PC-3 (cell line): ENCODE data around the gene CMSS1. TPM values are rescaled to one million over a fixed set of nuclear protein-coding genes. Genes with fewer than 3 reads are reported as not detected.

ENCODE experiments used
- ATAC-seq: fragments of 200-7000 bp; cut with Tn5 transposase; 2 replicates; pipeline ENCODE4 v1.9.1; 2020; ENCODE audit warnings: mild to moderate bottlenecking, moderate library complexity
- BruUV-seq: library from RNA; stranded (reverse); fragments of 400-500 nt; replicated peaks from 2 replicates; lab custom pipeline; 2021; lab: Mats Ljungman, UMichigan
- CTCF ChIA-PET: fragments of 300-600 bp; sonication (Branson Sonifier 250); formaldehyde crosslinking; loops from one replicate; lab custom pipeline; 2022; ENCODE audit warnings: antibody characterized with exemption; lab: Charles Lee
- POLR2A ChIA-PET: fragments of 300-600 bp; sonication (Branson Sonifier 250); formaldehyde crosslinking; loops from one replicate; lab custom pipeline; 2022; ENCODE audit warnings: antibody characterized with exemption; ENCODE audit not compliant: unreplicated experiment; lab: Charles Lee
- DNase-seq: peaks from one replicate; pipeline ENCODE4 v3.0.0-alpha.2; 2015
- H2AFZ ChIP-seq: fragments of 300-600 bp; sonication (generic); 2 replicates; pipeline ENCODE4 v1.6.0; 2016; ENCODE audit warnings: antibody characterized with exemption, low read length
- H3F3A ChIP-seq: fragments of 300-600 bp; sonication (generic); one replicate; pipeline ENCODE4 v1.6.0; 2017; ENCODE audit warnings: antibody characterized with exemption, low read length, control low read depth, mild to moderate bottlenecking; ENCODE audit not compliant: unreplicated experiment
- H3K27ac ChIP-seq: fragments of 300-600 bp; sonication (generic); 2 replicates; pipeline ENCODE4 v1.5.1; 2016; ENCODE audit warnings: mild to moderate bottlenecking, low read length
- H3K27me3 ChIP-seq: fragments of 300-600 bp; sonication (generic); 2 replicates; pipeline ENCODE4 v1.6.1; 2016; ENCODE audit warnings: low read length, mixed read lengths
- H3K36me3 ChIP-seq: fragments of 300-600 bp; sonication (generic); 2 replicates; pipeline ENCODE4 v1.6.1; 2016; ENCODE audit warnings: low read depth, mixed run types, low read length, mixed read lengths
- H3K4me1 ChIP-seq: fragments of 300-600 bp; sonication (generic); 2 replicates; pipeline ENCODE4 v1.5.1; 2016; ENCODE audit warnings: low read length; ENCODE audit not compliant: insufficient read depth
- H3K4me2 ChIP-seq: fragments of 300-600 bp; sonication (generic); 2 replicates; pipeline ENCODE4 v1.6.0; 2016; ENCODE audit warnings: low read length
- H3K4me3 ChIP-seq: fragments of 300-600 bp; sonication (generic); 2 replicates; pipeline ENCODE4 v1.5.1; 2016; ENCODE audit warnings: mild to moderate bottlenecking, low read length, mixed read lengths
- H3K79me2 ChIP-seq: fragments of 300-600 bp; sonication (generic); 2 replicates; pipeline ENCODE4 v1.6.1; 2017; ENCODE audit warnings: low read length, mixed read lengths
- H3K9ac ChIP-seq: fragments of 300-600 bp; sonication (generic); 2 replicates; pipeline ENCODE4 v1.6.0; 2016; ENCODE audit warnings: mild to moderate bottlenecking, low read length
- H3K9me2 ChIP-seq: fragments of 300-600 bp; sonication (generic); replicated peaks from 2 replicates; pipeline ENCODE4 v1.6.1; 2016; ENCODE audit warnings: mixed run types, low read length, mixed read lengths
- H3K9me3 ChIP-seq: fragments of 300-600 bp; sonication (generic); 2 replicates; pipeline ENCODE4 v1.6.1; 2016; ENCODE audit warnings: low read length, mixed read lengths
- H4K20me1 ChIP-seq: fragments of 300-600 bp; sonication (generic); 2 replicates; pipeline ENCODE4 v1.6.1; 2016; ENCODE audit warnings: low read length, mixed read lengths
- CTCF ChIP-seq: fragments of 300-600 bp; sonication (generic); conservative IDR thresholded peaks from 2 replicates; pipeline ENCODE4 v1.5.1; 2017; ENCODE audit warnings: antibody characterized with exemption, low read depth, mild to moderate bottlenecking, low read length
- EZH2 ChIP-seq: fragments of 300-600 bp; sonication (generic); IDR thresholded peaks from one replicate; pipeline ENCODE4 v1.6.1; 2017; ENCODE audit warnings: antibody characterized with exemption, mild to moderate bottlenecking, low read length; ENCODE audit not compliant: unreplicated experiment
- EZH2phosphoT487 ChIP-seq: fragments of 300-600 bp; sonication (generic); IDR thresholded peaks from 2 replicates; pipeline ENCODE4 v1.6.1; 2018; ENCODE audit warnings: mild to moderate bottlenecking, antibody characterized with exemption, low read length, borderline replicate concordance
- intact Hi-C: fragments of 100-400 bp; cut with micrococcal nuclease; formaldehyde crosslinking; loops from 2 replicates; pipeline ENCODE4 v1.9.0; 2023
- total RNA-seq: library from RNA; depleted of rRNA; stranded (reverse); fragments of >200 nt; gene quantifications from 2 replicates; pipeline ENCODE4 v1.2.3, GENCODE V29; 2014

Gene CMSS1
- total RNA-seq, 1 experiment from 2014 or later, result 63.1 TPM

GRCh38 chr3:99928771-99929744 is 111.4 kb downstream of the CMSS1 start:
- CTCF ChIA-PET, result no interaction called here
- Histone ChIP-seq H3K9me2 (no peaks in the 10 kb centered on the region), H3K4me1 (peaks cover 27% of the 10 kb centered on the region), H3F3A (peaks cover 4% of the 10 kb centered on the region), H3K79me2 (0 out of 2 replicates have a peak, but pooled peaks cover 21% of the 10 kb centered on the region), H3K4me2 (no peak overlapping the region), H3K4me3 (no peak overlapping the region), H3K36me3 (no peaks in the 10 kb centered on the region), H3K27ac (no peak overlapping the region), H3K9ac (no peak overlapping the region), H3K27me3 (no peaks in the 10 kb centered on the region), H4K20me1 (no peaks in the 10 kb centered on the region), H3K9me3 (no peaks in the 10 kb centered on the region), H2AFZ (no peak overlapping the region)
- BruUV-seq, result no TSS peak
- ATAC-seq, result no peak
- intact Hi-C loops, result no loop called here
- TF ChIP-seq EZH2phosphoT487 (no peak), EZH2 (no peak), CTCF (0 out of 2 replicates have a peak, but pooled peaks have one; percentile 13)
- POLR2A ChIA-PET, result no interaction called here
- no peak for DNase-seq

- Histone ChIP-seq H3K9ac (no peak overlapping the region), H3K27ac (no peak overlapping the region), H3K36me3 (no peaks in the 10 kb centered on the region), H3K4me3 (no peak overlapping the region), H3K27me3 (no peaks in the 10 kb centered on the region), H3K4me2 (no peak overlapping the region), H3K9me3 (no peaks in the 10 kb centered on the region), H3K79me2 (0 out of 2 replicates have a peak, but pooled peaks cover 21% of the 10 kb centered on the region), H3K4me1 (peaks cover 27% of the 10 kb centered on the region), H4K20me1 (no peaks in the 10 kb centered on the region), H2AFZ (no peak overlapping the region), H3F3A (peaks cover 4% of the 10 kb centered on the region), H3K9me2 (no peaks in the 10 kb centered on the region)
- BruUV-seq, result no TSS peak
- CTCF ChIA-PET, result no interaction called here
- TF ChIP-seq EZH2phosphoT487, result no peak
- no peak for TF ChIP-seq EZH2
- TF ChIP-seq CTCF, result no peak
- ATAC-seq, result peak; percentile 14; the same call in 1 of the 2 replicates
- peak; percentile 53 for DNase-seq
- intact Hi-C loops, result no loop called here
- POLR2A ChIA-PET, result no interaction called here
These were observed 112.1 kb downstream of the CMSS1 start for GRCh38 chr3:99929745-99930139.

- Histone ChIP-seq H3F3A (peaks cover 4% of the 10 kb centered on the region), H3K9me2 (no peaks in the 10 kb centered on the region), H3K4me1 (peaks cover 17% of the 10 kb centered on the region), H3K36me3 (no peaks in the 10 kb centered on the region), H2AFZ (no peak overlapping the region), H3K27me3 (no peaks in the 10 kb centered on the region), H3K79me2 (0 out of 2 replicates have a peak, but pooled peaks cover 21% of the 10 kb centered on the region), H3K4me2 (no peak overlapping the region), H3K9ac (no peak overlapping the region), H3K4me3 (no peak overlapping the region), H4K20me1 (no peaks in the 10 kb centered on the region), H3K27ac (no peak overlapping the region), H3K9me3 (no peaks in the 10 kb centered on the region)
- DNase-seq (no peak), ATAC-seq (no peak)
- intact Hi-C loops, result no loop called here
- ChIA-PET POLR2A (no interaction called here), CTCF (no interaction called here)
- TF ChIP-seq CTCF (no peak), EZH2 (no peak), EZH2phosphoT487 (no peak)
- no TSS peak for BruUV-seq
These were observed 113.4 kb downstream of the CMSS1 start for GRCh38 chr3:99931059-99931458.
